GM21717 (cell line): ENCODE data around the gene MTFMT.
A peak's percentile ranks its signal among the peaks of the same experiment; 100 is the strongest.
"Not testable (repeated sequence)": the region's sequence is repeated elsewhere in the genome, so short reads cannot be mapped to it uniquely, and the experiment has no call there.

Experiments used
- ATAC-seq: cut with Tn5 transposase; IDR thresholded peaks from one replicate; pipeline ENCODE4 v1.9.1; 2021; ENCODE audit warnings: mild to moderate bottlenecking, moderate library complexity; ENCODE audit not compliant: unreplicated experiment

MTFMT gene

GRCh38 chr15:65028921-65029735 lies at the start of gene MTFMT:
TSS of gene MTFMT (minus strand) at chr15:65029639. CDS start at chr15:65029613, 26 bp downstream.
- ATAC-seq, result peak; percentile 56

GRCh38 chr15:65077981-65078352 lies 48.5 kb upstream of the MTFMT start:
- no peak for ATAC-seq

- ATAC-seq, result no peak
Measured at GRCh38 chr15:65077291-65077980, 48.0 kb upstream of the MTFMT start.

GRCh38 chr15:65076486-65077290 lies 47.2 kb upstream of the MTFMT start, which contains the start of gene KBTBD13:
TSS of gene KBTBD13 (plus strand) at chr15:65076746. CDS start at chr15:65076816, 70 bp downstream.
- ATAC-seq, result no peak

GRCh38 chr15:65075607-65076395 lies 46.4 kb upstream of the MTFMT start:
- ATAC-seq, result not testable (repeated sequence)

GRCh38 chr15:65074946-65075345 lies 45.5 kb upstream of the MTFMT start:
- ATAC-seq, result not testable (repeated sequence)

GRCh38 chr15:65072617-65073016 lies 43.2 kb upstream of the MTFMT start:
- ATAC-seq, result no peak

- no peak for ATAC-seq
Measured at GRCh38 chr15:65072027-65072426, 42.6 kb upstream of the MTFMT start.

- ATAC-seq, result no peak
Measured at GRCh38 chr15:65071381-65071811, 42.0 kb upstream of the MTFMT start.

GRCh38 chr15:65069779-65070546 lies 40.5 kb upstream of the MTFMT start:
- no peak for ATAC-seq

- ATAC-seq, result no peak
Measured at GRCh38 chr15:65069179-65069578, 39.7 kb upstream of the MTFMT start.

- no peak for ATAC-seq
Measured at GRCh38 chr15:65068403-65068788, 39.0 kb upstream of the MTFMT start.

- no peak for ATAC-seq
Measured at GRCh38 chr15:65067645-65068402, 38.4 kb upstream of the MTFMT start, which contains the start of gene RASL12. TSS of gene RASL12 (minus strand) at chr15:65067991. CDS start at chr15:65067835, 156 bp downstream.

GRCh38 chr15:65067317-65067644 lies 37.8 kb upstream of the MTFMT start:
- ATAC-seq, result no peak

- no peak for ATAC-seq
Measured at GRCh38 chr15:65066635-65067316, 37.3 kb upstream of the MTFMT start.

- no peak for ATAC-seq
Measured at GRCh38 chr15:65066001-65066634, 36.7 kb upstream of the MTFMT start.

- ATAC-seq, result no peak
Measured at GRCh38 chr15:65062726-65063125, 33.3 kb upstream of the MTFMT start.

GRCh38 chr15:65062061-65062460 lies 32.6 kb upstream of the MTFMT start:
- ATAC-seq, result no peak
